GM19397 (cell line): ENCODE data around the gene CTBP1.
"Not testable (repeated sequence)": the region's sequence is repeated elsewhere in the genome, so short reads cannot be mapped to it uniquely, and the experiment has no call there.

Experiments used
- ATAC-seq: cut with Tn5 transposase; IDR thresholded peaks from one replicate; pipeline ENCODE4 v1.9.1; 2021; ENCODE audit warnings: mild to moderate bottlenecking, moderate library complexity; ENCODE audit not compliant: unreplicated experiment

Gene CTBP1

DNA sequence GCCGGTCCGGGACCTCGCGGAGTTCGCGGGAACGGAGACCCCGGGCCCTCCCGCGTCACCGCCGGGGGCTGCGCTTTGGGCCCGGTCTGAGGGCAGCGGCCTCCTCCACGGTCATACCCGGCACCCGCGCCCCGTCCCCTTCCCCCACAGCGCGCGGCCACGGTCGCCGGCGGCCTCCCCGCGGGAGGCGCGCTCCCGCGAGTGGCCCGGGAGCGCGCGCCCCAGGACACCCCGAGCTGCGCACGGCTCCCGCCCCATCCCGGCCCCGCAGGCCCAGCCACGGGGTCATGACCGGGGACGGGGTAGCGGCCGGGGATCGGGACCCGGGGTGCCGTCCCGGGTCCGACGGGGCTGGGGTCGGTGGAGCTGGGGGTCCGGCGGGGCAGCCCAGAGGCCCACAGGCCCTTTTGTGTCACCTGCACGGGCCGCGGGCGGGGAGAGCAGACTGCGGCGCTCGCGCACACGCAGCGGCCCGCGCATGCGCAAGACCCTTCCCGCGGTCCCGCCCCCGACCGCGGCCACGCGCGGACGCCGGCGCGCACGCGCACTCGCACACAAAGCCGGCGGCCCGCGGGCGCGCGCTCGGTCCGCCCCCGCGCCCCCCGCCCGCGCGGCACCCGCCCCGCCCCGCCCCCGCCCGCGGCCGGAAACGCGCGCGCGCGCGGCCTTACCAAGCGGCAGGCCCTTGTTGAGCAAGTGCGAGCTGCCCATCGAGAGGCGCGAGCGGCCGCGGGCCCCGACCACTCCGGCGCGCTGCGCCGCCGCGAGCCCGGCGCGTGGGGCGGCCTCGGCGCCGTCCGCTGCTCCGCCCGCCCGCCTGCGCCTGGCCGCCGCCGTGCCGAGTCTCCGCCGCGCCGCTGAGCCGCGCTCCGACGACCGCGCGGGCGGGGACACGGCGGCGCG, at the start of gene CTBP1:
Gene CTBP1, minus strand, starts transcription at position 886 of the 903 bp plus-strand sequence. CDS start 7,799 bp downstream, outside the sequence.
- ATAC-seq = peak; percentile 51

DNA sequence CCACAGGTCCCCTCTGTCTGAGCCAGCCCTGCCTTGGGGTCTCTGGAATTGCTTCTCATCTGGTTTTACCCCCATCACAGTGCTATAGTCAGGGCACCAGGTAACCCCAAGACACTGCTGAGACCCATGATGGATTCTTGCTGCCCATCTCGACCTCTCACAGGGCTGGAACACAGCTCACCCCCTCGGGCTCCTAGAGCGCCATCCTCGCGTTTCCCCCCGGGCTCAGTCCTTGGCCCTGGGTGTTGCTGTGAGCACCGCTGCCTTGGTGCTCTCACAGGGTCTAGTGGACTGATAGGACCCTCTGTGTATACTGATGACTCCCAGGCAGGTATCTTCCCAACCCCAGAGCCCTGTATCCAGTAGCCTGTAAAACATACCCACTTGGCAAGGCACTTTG, 49.5 kb upstream of the CTBP1 start:
- ATAC-seq = no peak

DNA sequence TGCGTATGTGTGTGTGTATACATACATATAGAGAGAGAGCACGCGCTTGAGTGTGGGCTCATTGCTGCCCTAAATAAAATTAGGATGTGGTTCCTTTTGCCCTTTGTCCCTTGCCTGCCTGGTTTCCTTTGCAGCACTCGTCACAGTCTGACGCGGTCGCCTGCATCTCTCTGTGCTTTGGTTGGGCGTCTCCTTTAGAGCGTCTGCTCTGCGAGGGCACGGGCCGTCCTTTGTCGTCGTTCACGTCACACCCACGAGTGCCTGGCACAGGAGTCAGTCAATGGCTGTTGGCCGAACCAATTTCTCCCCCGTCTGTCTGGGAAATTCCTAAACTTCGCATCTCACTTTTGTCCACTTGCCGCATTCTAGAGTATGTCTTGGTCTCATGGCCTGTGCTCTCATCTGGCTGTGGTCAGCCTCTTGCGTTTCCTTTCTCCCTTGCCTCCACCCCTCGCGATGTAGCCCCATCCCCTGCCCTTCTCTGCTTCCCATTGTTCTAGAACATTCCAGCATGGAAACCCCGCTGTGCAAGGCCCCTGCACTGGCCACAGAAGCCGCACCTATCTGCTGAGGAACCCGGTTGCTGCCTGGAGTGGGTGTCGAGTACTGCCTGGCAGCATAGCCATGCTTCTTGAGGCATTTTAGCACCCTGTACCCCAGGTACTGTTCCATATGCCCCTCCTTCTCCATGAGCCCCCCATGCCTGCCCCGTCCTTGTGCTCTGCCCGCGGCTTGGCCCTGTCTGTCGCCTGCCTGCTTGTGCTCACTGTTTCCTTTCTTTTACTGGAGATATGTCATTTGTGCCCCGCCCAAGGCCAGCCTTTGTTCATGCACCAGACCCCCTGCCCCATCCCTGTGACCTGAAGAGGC, 48.8 kb upstream of the CTBP1 start:
- ATAC-seq = no peak

DNA sequence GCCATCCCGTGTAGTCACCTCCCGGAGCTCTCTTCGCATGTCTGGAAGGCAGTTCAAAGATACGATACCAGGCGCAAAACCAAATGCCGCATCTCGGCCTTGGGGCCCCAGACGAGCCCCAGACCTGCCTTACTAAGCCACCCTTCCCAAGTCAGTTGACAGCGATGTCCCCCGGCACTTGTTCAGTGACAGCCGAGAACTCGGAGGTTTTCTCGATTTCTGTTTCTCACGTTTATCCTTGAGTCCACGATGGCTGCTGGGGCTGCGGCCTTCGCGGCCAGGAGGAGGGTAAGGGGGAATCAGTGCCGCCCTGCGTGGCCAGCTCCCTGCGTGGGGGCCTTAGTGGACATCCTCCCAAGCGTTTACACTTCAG, 48.1 kb upstream of the CTBP1 start:
- ATAC-seq = no peak

DNA sequence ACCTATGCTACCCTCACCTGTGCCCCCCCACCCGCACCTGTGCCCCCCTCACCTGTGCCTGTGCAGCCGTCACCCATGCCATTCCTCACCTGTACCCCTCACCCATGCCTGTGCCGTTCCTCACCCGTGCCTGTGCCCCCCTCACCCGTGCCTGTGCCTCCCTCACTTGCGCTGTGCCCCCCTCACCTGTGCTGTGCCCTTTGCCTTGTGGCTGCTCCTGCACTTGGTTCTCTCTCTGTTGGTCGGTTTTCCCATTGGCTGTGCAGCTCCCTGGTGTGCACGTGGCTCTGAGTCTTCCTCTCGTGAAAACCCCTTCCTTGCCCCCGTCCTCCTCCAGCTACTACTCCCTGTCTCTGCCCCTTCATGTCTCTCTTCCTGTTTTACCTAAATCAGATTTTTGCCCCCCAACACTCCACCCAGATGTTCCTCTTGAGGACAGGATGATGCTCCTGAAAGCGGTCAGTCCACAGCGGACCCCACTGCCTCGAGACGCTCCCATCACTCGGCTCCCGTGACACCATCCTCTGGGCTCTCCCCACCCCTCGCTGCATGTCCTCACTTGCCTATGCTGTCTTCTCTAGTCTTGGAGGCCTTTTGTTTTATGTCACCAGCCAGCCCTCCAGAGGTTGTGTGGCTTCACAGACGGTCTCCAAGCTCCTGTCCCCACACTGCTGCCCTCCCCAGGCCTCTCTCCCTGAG, 47.5 kb upstream of the CTBP1 start:
- no peak for ATAC-seq

DNA sequence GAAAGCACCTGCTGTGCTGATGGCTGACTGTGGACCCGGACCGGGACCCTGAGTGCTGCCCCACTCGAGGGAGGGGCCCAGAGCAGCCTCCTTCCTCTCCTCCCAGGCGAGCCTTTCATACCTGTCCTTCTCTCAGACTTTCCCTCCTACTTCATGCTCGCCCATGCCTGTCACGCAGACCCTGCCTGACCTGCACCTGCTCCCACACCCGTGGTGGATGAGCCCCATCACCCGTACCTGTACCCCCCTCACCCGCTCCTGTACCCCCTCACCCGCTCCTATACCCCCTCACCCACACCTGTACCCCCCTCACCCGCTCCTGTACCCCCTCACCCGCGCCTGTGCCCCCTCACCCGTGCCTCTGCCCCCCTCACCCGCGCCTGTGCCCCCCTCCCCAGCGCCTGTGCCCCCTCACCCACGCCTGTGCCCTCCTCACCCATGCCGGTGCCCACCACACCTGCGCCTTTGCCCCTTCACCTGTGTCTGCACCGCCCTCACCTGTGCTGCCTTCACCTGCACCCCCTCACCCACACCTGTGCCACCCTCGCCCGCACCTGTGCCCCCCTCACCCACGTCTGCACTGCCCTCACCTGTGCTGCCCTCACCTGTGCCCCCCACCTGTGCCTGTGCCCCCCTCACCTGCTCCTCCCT, 46.6 kb upstream of the CTBP1 start:
- no peak for ATAC-seq

DNA sequence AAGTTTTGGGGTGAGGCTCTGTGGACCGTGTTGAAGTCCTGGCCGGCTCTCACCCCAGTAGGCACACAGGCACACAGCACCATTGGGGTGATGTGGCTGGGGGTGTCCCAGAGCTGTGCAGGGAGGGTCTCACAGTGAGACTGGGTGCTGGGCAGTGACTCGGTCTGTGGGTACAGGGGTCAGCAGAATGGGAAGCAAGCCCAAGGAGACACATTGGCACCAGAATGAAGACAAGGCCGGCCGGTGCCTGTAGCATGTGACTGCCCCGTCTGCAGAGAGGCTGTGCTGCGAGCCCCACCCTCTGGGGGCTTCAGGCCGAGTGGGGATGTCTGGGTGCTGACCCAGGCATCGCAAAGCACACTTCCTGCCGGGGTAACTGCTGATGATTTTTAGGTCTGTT, 46.0 kb upstream of the CTBP1 start:
- ATAC-seq = no peak

DNA sequence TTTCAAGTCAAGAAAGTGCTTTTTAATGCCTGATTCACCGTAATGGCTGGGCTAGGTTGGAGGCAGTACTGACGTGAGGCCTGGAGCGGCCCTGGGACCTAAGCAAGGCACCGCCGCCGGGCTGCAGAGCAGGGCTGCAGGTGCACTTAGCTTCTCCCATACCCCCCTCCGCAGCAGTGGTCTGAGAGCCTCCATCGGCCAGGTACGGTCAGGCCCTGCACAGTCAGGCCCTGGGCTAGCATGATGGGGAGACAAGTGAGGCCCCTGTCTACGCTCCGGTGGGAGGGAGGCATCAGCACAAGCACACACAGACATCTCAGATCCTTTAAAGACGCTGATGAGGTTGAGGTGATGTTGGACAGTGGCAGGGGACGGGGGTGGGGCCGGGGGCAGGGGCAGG, 45.5 kb upstream of the CTBP1 start:
- no peak for ATAC-seq

DNA sequence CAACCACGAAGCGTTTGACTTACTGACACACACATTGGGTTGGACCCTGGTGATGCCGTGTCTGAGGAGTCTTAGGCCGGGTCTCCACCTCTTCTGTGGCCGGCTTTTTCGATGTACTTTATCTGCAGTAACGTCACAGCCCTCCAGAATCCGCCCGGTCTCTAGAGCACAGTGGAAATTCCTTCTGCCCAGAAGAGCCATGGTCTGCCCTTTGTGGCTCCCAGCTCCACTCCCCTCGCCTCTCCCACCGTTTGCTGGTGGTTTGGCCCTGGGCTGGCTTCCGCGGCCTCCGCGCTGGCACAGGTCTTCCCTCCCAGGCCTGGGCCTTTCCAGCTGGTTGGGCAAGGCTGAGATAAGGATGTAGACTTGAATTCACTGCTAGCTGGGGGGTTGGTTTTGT, 45.1 kb upstream of the CTBP1 start:
- ATAC-seq = no peak

DNA sequence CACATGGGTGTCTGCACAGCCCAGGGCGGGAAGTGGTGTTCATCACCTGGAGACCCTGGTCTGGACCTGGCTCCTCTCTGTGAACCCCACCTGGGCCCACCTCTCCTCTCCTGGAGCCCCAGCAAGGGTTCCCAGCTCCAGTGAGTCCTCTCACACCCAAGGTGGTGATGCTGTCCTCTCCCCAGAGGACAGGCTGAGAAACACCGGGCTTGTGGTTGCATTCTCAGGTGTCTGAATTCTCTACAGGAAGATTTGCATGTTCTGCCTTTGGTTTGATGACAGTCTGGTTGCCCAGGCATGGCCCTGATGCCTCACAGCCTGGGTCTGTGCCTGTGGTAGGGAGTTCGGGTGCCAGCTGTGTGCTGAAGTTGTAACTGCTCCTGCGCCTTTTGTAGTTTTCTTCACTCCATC, 44.6 kb upstream of the CTBP1 start:
- ATAC-seq = no peak

DNA sequence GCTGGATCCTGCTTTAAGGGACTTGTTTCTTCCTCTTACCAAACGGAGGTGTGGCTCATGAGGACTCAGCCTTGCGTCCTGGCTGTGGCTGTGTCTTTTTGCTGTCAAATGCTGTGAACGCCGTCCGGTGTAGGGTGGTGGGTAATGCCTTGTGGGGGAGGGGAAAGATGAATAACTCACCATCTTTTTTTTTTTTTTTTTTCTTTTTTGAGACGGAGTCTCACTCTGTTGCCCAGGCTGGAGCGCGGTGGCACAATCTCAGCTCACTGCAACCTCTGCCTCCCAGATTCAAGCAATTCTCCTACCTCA, 43.7 kb upstream of the CTBP1 start:
- not testable (repeated sequence) for ATAC-seq

DNA sequence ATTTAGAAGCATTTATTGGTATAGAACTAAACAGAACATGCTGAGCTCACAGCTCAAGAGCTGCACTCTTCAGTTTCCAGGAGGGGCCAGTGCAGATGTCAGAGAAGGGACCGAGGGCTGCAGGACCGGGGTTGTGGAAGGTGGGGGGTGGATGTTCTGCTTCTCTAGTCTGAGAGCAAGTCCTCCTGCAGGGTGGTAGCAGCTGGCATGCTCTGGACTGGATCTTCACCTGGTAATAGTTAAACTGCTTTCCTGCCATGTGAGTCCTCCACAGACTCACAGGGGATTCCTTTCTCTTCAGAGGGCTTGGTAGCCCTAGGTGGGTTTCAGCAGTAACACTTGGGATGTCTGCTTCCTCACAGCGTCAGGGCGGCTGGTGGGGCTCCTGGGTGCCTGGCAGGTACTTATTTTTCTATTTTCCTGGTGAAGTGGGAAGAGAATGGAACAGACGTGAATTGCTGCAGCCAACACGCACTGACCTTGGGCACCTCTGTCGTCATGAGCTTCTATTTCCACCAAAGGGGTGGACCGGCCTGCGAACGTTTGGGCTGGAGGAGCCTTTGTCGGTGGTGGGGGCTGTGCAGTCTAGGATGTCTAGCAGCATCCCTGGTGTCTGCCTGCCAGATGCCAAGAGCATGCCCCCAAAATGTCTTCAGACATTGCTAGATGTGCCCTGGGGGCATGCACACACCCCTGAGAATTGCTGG, 43.2 kb upstream of the CTBP1 start:
- no peak for ATAC-seq

DNA sequence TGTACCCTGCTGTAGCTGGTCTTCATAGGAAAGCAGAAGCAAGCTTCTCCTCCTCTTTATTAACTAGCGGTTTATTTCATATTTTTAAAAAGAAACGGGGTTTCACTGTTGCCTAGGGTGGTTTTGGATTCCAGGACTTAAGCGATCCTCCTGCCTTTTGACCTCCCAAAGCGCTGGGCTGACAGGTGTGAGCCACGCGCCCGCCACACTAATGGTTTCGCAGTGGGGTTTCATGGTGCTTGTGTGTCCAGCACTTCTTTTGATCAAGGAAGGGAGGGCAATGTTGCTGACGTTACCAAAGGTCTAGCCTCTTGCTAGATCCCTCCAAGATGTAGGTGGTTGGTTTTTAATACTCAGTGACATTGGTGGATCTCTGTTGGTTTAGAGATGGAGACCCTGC, 42.2 kb upstream of the CTBP1 start:
- ATAC-seq = no peak

DNA sequence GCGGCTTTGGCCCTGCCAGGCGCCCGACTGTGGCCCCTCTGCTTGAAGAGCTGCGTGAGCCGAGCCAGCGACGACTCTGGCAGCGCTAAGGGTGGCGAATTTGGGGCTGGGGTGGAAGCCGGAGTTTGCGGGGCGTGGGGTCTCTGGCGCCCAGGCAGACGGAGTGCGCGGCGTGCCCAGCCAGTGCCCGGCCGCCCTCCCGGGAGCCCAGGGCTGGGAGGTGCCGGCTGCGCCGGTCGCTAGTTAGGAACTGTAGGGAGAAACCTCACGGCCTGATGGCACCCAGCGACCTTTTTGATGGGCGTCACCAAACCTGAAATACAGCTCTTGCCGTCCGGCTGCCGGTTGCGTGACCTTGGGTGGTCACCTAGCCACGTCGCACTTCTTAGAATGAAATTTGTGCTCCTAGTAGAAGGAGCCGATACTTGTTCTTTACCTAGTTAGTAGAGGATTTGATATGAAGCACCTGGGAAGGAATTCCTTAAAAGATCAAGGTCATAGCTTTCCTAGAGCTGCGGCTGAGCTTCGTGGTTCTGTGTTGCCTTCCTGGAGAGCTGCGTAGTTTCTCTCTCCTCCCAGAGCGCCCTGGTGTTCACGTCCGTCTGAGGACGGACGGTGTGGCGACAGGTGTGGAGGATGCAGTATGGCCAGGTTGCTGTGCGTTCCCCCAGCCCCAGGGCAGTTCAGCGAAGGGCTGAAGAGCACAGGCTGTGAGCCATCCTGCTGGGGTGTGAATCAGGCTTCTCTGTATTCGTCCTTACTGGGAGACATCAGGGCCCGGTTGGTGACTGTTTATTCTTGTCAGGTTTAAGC, 41.4 kb upstream of the CTBP1 start:
- peak; percentile 7 for ATAC-seq

DNA sequence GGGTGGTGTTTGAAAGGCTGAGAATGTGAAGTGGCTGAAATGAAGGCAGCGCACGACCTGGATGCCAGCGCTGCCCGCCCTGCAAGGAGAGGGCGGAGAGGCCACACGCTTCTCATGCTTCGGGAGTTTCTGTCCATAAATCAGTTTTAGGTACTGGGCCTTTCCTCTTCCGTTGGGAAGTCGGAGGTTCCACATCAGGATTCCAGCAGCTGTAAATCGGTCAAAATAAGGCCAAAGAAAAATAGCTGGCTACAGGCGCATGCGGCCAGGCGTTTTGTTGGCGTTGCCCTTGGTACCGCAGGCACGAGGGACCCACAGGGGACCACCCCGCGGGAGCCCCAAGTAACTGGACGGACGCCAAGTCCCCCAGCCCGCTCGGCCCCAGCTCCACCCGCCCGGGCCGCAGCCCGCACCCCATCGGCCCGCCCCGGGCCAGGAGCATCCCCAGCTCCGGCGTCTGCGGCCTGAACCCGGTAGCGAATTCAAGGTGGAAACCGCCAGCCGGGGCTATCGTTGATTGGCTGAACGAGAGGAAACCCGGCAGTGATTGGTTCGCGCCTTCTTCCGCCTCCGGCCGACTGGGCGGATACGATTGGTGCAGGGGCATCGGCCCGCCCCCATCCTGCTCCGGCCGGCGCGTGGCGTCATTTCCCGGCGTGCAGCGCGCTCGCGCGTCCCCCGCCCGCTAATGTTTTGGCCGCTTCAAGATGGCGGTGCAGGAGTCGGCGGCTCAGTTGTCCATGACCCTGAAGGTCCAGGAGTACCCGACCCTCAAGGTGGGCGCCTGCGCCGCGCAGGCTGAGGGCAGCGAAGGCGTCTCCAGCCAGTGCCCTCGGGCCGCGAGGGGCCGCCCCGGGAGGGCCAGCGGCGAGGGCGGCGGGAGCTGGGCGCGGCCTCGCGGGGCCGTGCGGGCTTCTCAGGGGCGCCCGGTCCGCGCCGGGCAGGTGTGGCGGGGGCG, 40.6 kb upstream of the CTBP1 start, which contains the start of gene MAEA:
Gene MAEA, plus strand, starts transcription at position 685 of the 958 bp plus-strand sequence. Its CDS starts 23 bp downstream, at position 708.
- ATAC-seq = peak; percentile 94

DNA sequence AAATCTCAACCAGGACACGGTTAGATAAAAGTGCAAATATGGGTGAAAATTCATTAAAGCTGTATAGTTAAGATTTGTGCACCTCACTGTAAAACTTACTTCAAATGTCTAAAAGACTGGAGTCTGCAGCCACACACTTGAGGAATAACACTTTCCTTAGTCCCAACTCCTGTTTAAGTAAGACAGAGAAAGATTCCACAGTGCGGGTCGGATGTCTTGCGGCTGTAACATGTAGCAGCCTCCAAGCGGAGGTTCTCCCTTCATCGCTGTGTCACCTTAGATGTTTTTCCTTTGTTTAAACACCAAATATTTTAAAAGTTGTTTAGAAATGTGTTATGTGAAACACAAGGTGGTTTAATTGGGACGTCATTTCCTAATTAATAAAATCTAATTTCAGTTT, 39.9 kb upstream of the CTBP1 start:
- no peak for ATAC-seq

DNA sequence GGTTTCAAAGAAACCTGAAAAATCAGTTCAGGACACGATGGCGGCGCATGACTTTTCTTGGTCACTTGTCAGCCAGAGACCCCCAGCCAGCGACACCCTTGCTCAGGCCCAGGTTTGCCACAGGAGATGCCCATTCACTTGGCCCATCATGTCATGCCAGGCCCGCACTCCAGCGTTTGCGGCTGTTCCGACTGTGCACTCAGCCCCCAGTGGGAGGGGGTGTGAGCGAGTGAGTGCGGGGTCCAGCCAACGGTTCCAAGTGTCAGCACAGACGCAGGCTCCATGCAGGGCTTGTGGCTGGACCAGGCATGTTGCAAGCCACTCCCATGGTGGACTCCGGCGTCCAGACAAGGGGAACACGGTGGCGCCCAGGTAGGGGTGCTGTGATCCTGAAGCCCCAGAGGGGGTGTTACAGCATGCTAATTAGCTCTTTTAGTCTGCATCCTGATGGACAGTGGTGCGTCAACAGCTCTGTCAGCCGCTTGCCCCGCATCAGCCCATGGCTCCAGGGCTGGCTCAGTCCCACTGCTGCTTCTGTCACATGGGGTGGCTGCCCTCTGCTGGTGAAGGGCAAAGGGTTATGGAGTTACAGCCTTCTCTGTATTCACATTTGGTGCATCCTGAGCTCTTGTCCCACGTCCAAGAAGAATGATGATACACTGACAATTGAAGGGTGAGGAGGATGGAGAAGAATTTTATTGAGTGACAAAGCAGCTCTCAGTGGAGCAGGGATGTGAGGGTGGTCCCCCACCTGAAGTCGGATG, 37.0 kb upstream of the CTBP1 start:
- ATAC-seq = no peak
